HCT116 (cell line): ENCODE results near the gene DNM3. TPM values are rescaled to one million over a fixed set of nuclear protein-coding genes. Genes with fewer than 3 reads are reported as not detected.

Source experiments
- ATAC-seq: fragments of 200-7000 bp; cut with Tn5 transposase; 2 replicates; pipeline ENCODE4 v1.9.1; 2020; ENCODE audit warnings: mild to moderate bottlenecking, moderate library complexity
- BruUV-seq: library from RNA; stranded (reverse); fragments of 400-500 nt; replicated peaks from 2 replicates; lab custom pipeline; 2021; lab: Mats Ljungman, UMichigan
- CTCF ChIA-PET: fragments of 300-600 bp; sonication (Branson Sonifier 250); formaldehyde crosslinking; loops from one replicate; lab custom pipeline; 2021; ENCODE audit warnings: antibody characterized with exemption; lab: Charles Lee
- POLR2A ChIA-PET: fragments of 300-600, 350-600 bp; sonication (Branson Sonifier 250); formaldehyde crosslinking; loops from one replicate; lab custom pipeline; 2021; ENCODE audit warnings: antibody characterized with exemption; lab: Charles Lee
- RAD21 ChIA-PET, 2 experiments: fragments of 300-600 bp; sonication (Branson Sonifier 250); formaldehyde crosslinking; loops; one replicate each; lab custom pipeline; 2023; ENCODE audit warnings: low total read pairs in 2 of 2; ENCODE audit not compliant: uncharacterized antibody in 2 of 2, unreplicated experiment in 2 of 2, low non-redundant PET in 1 of 2; lab: Charles Lee
- DNase-seq: peaks from one replicate; pipeline ENCODE4 v3.0.0-alpha.2; 2010; ENCODE audit warnings: low read depth, low spot score
- H2AFZ ChIP-seq: fragments of 200-600 bp; shearing (Covaris generic), sonication (generic); 2 replicates; pipeline ENCODE4 v1.6.1; 2017; ENCODE audit warnings: low read depth, mixed run types, mixed read lengths, antibody characterized with exemption, low read length; ENCODE audit not compliant: poor library complexity, severe bottlenecking
- H3K27ac ChIP-seq: 2 replicates; pipeline ENCODE4 v1.5.1; 2012; ENCODE audit warnings: low read depth, low read length
- H3K27me3 ChIP-seq: fragments of 200-600 bp; sonication (generic); 2 replicates; pipeline ENCODE4 v1.6.1; 2016; ENCODE audit warnings: mixed run types, low read length, mixed read lengths; ENCODE audit not compliant: insufficient read depth
- H3K36me3 ChIP-seq, 2 experiments: fragments of 200-500 bp in 1 of 2; fragments of 200-600 bp in 1 of 2; sonication (Bioruptor generic) in 1 of 2; sonication (generic) in 1 of 2; 2 replicates each; pipeline versions ENCODE4 v1.5.1 to v1.6.1; 2014 to 2016; ENCODE audit warnings: low read length in 2 of 2, inconsistent platforms in 1 of 2, mixed read lengths in 1 of 2, mixed run types in 1 of 2; ENCODE audit not compliant: insufficient read depth in 2 of 2, control insufficient read depth in 1 of 2
- H3K4me1 ChIP-seq, 2 experiments: fragments of 200-600 bp in 1 of 2; sonication (generic) in 1 of 2; 2 replicates each; pipeline versions ENCODE4 v1.5.1 to v1.6.1; 2012 to 2017; ENCODE audit warnings: low read length in 2 of 2, inconsistent platforms in 1 of 2, mild to moderate bottlenecking in 1 of 2, mixed read lengths in 1 of 2, mixed run types in 1 of 2, moderate library complexity in 1 of 2; ENCODE audit not compliant: insufficient read depth in 2 of 2, control insufficient read depth in 1 of 2
- H3K4me2 ChIP-seq: fragments of 200-600 bp; sonication (generic); 2 replicates; pipeline ENCODE4 v1.6.1; 2017; ENCODE audit warnings: mixed run types, low read length, mixed read lengths
- H3K4me3 ChIP-seq, 2 experiments: fragments of 200-600 bp in 1 of 2; sonication (generic) in 1 of 2; replicated peaks in 1 of 2; 2 replicates each; pipeline ENCODE4 v1.5.1; 2011 to 2016; ENCODE audit warnings: low read length in 2 of 2, control low read depth in 1 of 2, low read depth in 1 of 2, mild to moderate bottlenecking in 1 of 2, mixed read lengths in 1 of 2, mixed run types in 1 of 2
- H3K79me2 ChIP-seq: fragments of 200-600 bp; sonication (generic); 2 replicates; pipeline ENCODE4 v1.6.1; 2017; ENCODE audit warnings: mild to moderate bottlenecking, mixed run types, low read length, moderate library complexity, mixed read lengths; ENCODE audit not compliant: insufficient read depth
- H3K9ac ChIP-seq: fragments of 200-600 bp; sonication (generic); 2 replicates; pipeline ENCODE4 v1.6.1; 2016; ENCODE audit warnings: low read length, mixed read lengths
- H3K9me2 ChIP-seq: fragments of 200-600 bp; sonication (generic), shearing (Covaris generic); 2 replicates; pipeline ENCODE4 v1.6.1; 2017; ENCODE audit warnings: mixed run types, mild to moderate bottlenecking, moderate library complexity; ENCODE audit not compliant: insufficient read depth
- H3K9me3 ChIP-seq, 2 experiments: fragments of 200-500 bp in 1 of 2; fragments of 200-600 bp in 1 of 2; sonication (Bioruptor generic) in 1 of 2; sonication (generic) in 1 of 2; 2 replicates each; pipeline ENCODE4 v1.6.1; 2014 to 2017; ENCODE audit warnings: low read length in 2 of 2, mixed read lengths in 2 of 2, inconsistent platforms in 1 of 2, low read depth in 1 of 2, mild to moderate bottlenecking in 1 of 2, mixed run types in 1 of 2, moderate library complexity in 1 of 2; ENCODE audit not compliant: control insufficient read depth in 1 of 2, insufficient read depth in 1 of 2
- H4K20me1 ChIP-seq: fragments of 200-600 bp; sonication (generic), shearing (Covaris generic); 2 replicates; pipeline ENCODE4 v1.6.1; 2017; ENCODE audit warnings: mixed run types, mild to moderate bottlenecking, moderate library complexity; ENCODE audit not compliant: insufficient read depth
- CTCF ChIP-seq, 3 experiments: fragments of 200-600 bp in 1 of 3; sonication (generic) in 1 of 3; IDR thresholded peaks in 2 of 3; conservative IDR thresholded peaks in 1 of 3; 2 replicates each; pipeline ENCODE4 v1.5.1; 2012 to 2017; ENCODE audit warnings: low read depth in 2 of 3, low read length in 2 of 3, antibody characterized with exemption in 1 of 3, borderline replicate concordance in 1 of 3, control low read depth in 1 of 3, mild to moderate bottlenecking in 1 of 3, mixed read lengths in 1 of 3, mixed run types in 1 of 3, moderate library complexity in 1 of 3; ENCODE audit not compliant: insufficient read depth in 1 of 3
- RAD21 ChIP-seq: IDR thresholded peaks from 2 replicates; pipeline ENCODE4 v1.6.1; 2012; ENCODE audit warnings: low read depth, mild to moderate bottlenecking
- ZBTB33 ChIP-seq: IDR thresholded peaks from 2 replicates; pipeline ENCODE4 v1.6.1; 2011; ENCODE audit warnings: mild to moderate bottlenecking, low read length, moderate library complexity; ENCODE audit not compliant: insufficient replicate concordance; ENCODE audit errors: extremely low read depth
- intact Hi-C: fragments of 100-400 bp; cut with micrococcal nuclease; formaldehyde crosslinking; loops from 2 replicates; pipeline ENCODE4 v1.10.0; 2022
- total RNA-seq: library from RNA; stranded (reverse); gene quantifications from one replicate; pipeline ENCODE4 v1.2.1, GENCODE V29; 2021; ENCODE audit not compliant: unreplicated experiment

The DNM3 gene
- total RNA-seq, 1 experiment from 2014 or later: 3.1 TPM

GRCh38 chr1:171984850-171985485 lies 143.7 kb downstream of the DNM3 start:
- intact Hi-C loops: loop anchor here (1.0 kb wide), 2 partner anchors 184 to 340 kb away; no protein-coding TSS in a partner anchor
- peak; percentile 71 for ATAC-seq
- CTCF ChIA-PET: interaction anchor here (0.6 to 12.0 kb wide), 13 partner anchors 9 to 415 kb away, joined by 3 to 237 read pairs (median 5); no protein-coding TSS in a partner anchor

More at GRCh38 chr1:171984850-171985485, 143.7 kb downstream of the DNM3 start:
- H3K9me2 ChIP-seq: no peaks in the 10 kb centered on the region
- no peaks in the 10 kb centered on the region for H3K9me3 ChIP-seq
- peak; percentile 29 for DNase-seq
- no peaks in the 10 kb centered on the region for H3K4me1 ChIP-seq
- TF ChIP-seq ZBTB33 (no peak), RAD21 (peak; percentile 88), CTCF (IDR thresholded peaks at IDR 0.05 in 2 of 3, conservative IDR thresholded peaks at IDR 0.05 in 1 of 3; ENCODE audit: borderline replicate concordance in 1 of 3, insufficient read depth in 1 of 3, low read depth in 2 of 3, low read length in 2 of 3) (peak; percentile 81 to 84 (median 81))
- no peak overlapping the region for H3K27ac ChIP-seq
- RAD21 ChIA-PET: interaction anchor here (0.6 to 1.9 kb wide), 4 partner anchors 183 to 465 kb away, joined by 3 to 12 read pairs (median 7); no protein-coding TSS in a partner anchor
- H3K36me3 ChIP-seq: no peaks in the 10 kb centered on the region
- H3K27me3 ChIP-seq: no peaks in the 10 kb centered on the region
- H3K9ac ChIP-seq: no peak overlapping the region
- BruUV-seq: no TSS peak
- POLR2A ChIA-PET: no interaction called here
- no peak overlapping the region for H3K4me3 ChIP-seq
- H2AFZ ChIP-seq: no peak overlapping the region
- H4K20me1 ChIP-seq: no peaks in the 10 kb centered on the region
- H3K79me2 ChIP-seq: no peaks in the 10 kb centered on the region
- no peak overlapping the region for H3K4me2 ChIP-seq
